Transverse colon (tissue), 4 donors: ENCODE measurements around the gene SYDE1. TPM values are rescaled to one million over a fixed set of nuclear protein-coding genes. Genes with fewer than 3 reads are reported as not detected.

Source experiments
- DNase-seq: peaks from one replicate; pipeline ENCODE4 v3.0.0-alpha.2; 2019
- H3K27ac ChIP-seq, 4 donors: fragments of 200-600 bp; sonication (generic); 2 replicates each; pipeline ENCODE4 v1.5.1; 2016 to 2018; ENCODE audit warnings: inconsistent platforms in 4 of 4
- H3K27me3 ChIP-seq: fragments of 200-600 bp; sonication (generic); 2 replicates; pipeline ENCODE4 v1.5.1; 2017; ENCODE audit warnings: inconsistent platforms
- H3K36me3 ChIP-seq, 4 donors: fragments of 200-600 bp; sonication (generic); 2 replicates each; pipeline ENCODE4 v1.5.1; 2017 to 2019; ENCODE audit warnings: inconsistent platforms in 4 of 4
- H3K4me1 ChIP-seq, 4 donors: fragments of 200-600 bp; sonication (generic); 2 replicates each; pipeline ENCODE4 v1.5.1; 2017 to 2020; ENCODE audit warnings: inconsistent platforms in 4 of 4
- H3K4me3 ChIP-seq, 4 donors: fragments of 200-600 bp; sonication (generic); 1 replicate in 1 of 4; 2 replicates in 3 of 4; pipeline versions ENCODE4 v1.5.1 to v1.6.1; 2017 to 2019; ENCODE audit warnings: inconsistent platforms in 4 of 4
- H3K9me3 ChIP-seq, 2 donors: fragments of 200-600 bp; sonication (generic); 2 replicates each; pipeline ENCODE4 v1.5.1; 2017 to 2019; ENCODE audit warnings: inconsistent platforms in 2 of 2
- EP300 ChIP-seq: sonication (generic); formaldehyde crosslinking; IDR thresholded peaks from one replicate; pipeline ENCODE4 v1.6.1; 2017; ENCODE audit warnings: antibody characterized with exemption, low read depth
- POLR2A ChIP-seq: fragments of 450-650 bp; IDR thresholded peaks from one replicate; pipeline ENCODE4 v1.6.1; 2016; ENCODE audit warnings: antibody characterized with exemption, mild to moderate bottlenecking, moderate library complexity
- POLR2AphosphoS5 ChIP-seq, 3 donors: sonication (generic); formaldehyde crosslinking; IDR thresholded peaks; one replicate each; pipeline ENCODE4 v1.6.1; 2016; ENCODE audit warnings: antibody characterized with exemption in 3 of 3
- WGBS, 2 donors: methylation state at CpG; one replicate each; pipeline ENCODE4 v1.1.5; 2018; ENCODE audit warnings: low coverage in 1 of 2; 5-methylcytosine and 5-hydroxymethylcytosine counted together
- in situ Hi-C, 4 donors: fragments of 200-750 bp; cut with MboI; loops; one replicate each; pipeline versions ENCODE4 v1.15.0 to v1.15.1; 2017; ENCODE audit warnings: low sequenced_read_pairs in 3 of 4, low pct_ligation_motif_present in 1 of 4, low pct_unique_long_range_greater_than_20kb in 1 of 4
- intact Hi-C: fragments of 100-400 bp; cut with DNase I; formaldehyde crosslinking; loops from one replicate; pipeline ENCODE4 v1.15.1; 2023; ENCODE audit warnings: low total_unique reads
- total RNA-seq, 4 donors: library from RNA; depleted of rRNA; stranded (reverse); fragments of >200 nt; gene quantifications; one replicate each; pipeline ENCODE4 v1.1.0, GENCODE V29; 2016
- TF ChIP-seq, protein P1 (sequence below), 5 experiments: fragments of 200-600 bp in 3 of 5; fragments of 450-650 bp in 2 of 5; sonication (generic) in 3 of 5; IDR thresholded peaks; 1 replicate in 2 of 5; 2 replicates in 3 of 5; pipeline ENCODE4 v1.5.1; 2016 to 2017; ENCODE audit warnings: antibody characterized with exemption in 5 of 5, inconsistent platforms in 3 of 5, mild to moderate bottlenecking in 2 of 5, moderate library complexity in 1 of 5

SYDE1 gene
- total RNA-seq, 4 donors from 2014 or later: 6.7 to 20.9 (median 12.3) TPM

DNA sequence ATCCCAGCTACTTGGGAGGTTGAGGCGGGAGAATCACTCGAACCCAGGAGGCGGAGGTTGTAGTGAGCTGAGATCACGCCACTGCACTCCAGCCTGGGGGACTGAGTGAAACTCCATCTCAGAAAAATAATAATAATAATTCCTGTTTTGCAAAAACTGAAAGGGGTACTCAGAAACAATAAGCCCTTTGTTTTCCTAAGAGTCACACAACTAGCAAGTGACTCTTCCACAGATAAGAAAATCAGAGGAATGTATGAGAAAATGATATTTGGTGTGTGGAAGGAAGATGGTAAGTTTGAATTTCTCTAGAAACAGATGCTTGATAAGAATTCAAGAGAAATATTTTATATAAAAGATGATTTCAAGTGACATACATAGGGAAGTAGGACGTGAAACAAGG, 35.1 kb downstream of the SYDE1 start:
- H3K4me1 ChIP-seq: no peaks in the 10 kb centered on the region
- no peaks in the 10 kb centered on the region for H3K27me3 ChIP-seq
- WGBS, 2 donors: 22 to 81% methylated on average over 1 to 5 of the region's 5 CpGs
- H3K27ac ChIP-seq: no peak overlapping the region
- H3K4me3 ChIP-seq: no peak overlapping the region
- in situ Hi-C loops (loop anchor here in 1 of 4 donors (10.0 kb wide), 1 partner anchor 48 kb away; no protein-coding TSS in a partner anchor), intact Hi-C loops (no loop called here)
- no peaks in the 10 kb centered on the region for H3K36me3 ChIP-seq
- TF ChIP-seq EP300 (no peak), POLR2AphosphoS5 (IDR thresholded peaks at IDR 0.05) (no peak), POLR2A (no peak)
- TF ChIP-seq, protein P1, sequence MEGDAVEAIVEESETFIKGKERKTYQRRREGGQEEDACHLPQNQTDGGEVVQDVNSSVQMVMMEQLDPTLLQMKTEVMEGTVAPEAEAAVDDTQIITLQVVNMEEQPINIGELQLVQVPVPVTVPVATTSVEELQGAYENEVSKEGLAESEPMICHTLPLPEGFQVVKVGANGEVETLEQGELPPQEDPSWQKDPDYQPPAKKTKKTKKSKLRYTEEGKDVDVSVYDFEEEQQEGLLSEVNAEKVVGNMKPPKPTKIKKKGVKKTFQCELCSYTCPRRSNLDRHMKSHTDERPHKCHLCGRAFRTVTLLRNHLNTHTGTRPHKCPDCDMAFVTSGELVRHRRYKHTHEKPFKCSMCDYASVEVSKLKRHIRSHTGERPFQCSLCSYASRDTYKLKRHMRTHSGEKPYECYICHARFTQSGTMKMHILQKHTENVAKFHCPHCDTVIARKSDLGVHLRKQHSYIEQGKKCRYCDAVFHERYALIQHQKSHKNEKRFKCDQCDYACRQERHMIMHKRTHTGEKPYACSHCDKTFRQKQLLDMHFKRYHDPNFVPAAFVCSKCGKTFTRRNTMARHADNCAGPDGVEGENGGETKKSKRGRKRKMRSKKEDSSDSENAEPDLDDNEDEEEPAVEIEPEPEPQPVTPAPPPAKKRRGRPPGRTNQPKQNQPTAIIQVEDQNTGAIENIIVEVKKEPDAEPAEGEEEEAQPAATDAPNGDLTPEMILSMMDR (IDR thresholded peaks at IDR 0.05): no peak
- DNase-seq: no peak
- H3K9me3 ChIP-seq: peaks cover 0 to 5% of the 10 kb centered on the region in 2 donors

DNA sequence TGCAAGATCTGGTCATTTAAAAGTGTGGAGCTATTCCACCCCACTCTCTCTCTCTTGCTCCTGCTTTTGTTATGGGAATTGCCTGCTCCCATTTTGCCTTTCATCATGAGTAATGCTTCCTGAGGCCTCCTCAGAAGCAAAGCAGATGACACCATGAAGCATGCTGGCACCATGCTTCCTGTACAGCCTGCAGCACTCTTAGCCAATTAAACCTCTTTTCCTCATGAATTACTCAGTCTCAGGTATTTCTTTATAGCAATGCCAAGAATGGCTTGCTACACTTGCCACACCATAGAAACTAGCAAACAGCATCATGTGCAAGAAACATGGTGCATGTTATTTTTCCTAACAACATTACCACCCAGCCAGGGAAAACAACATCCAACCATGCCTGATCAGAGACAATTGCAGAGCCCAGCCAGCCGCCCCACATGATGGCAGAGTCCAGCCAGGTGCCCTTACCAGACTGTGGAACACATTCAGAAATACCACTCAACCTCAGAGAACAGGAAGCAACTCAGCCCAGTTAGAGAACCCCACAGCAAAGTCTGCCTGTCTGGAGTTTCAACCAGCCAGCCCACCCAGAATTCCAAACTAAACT, 36.9 kb downstream of the SYDE1 start:
- Histone ChIP-seq H3K4me1 (no peaks in the 10 kb centered on the region), H3K27ac (no peak overlapping the region), H3K27me3 (no peaks in the 10 kb centered on the region), H3K36me3 (no peaks in the 10 kb centered on the region), H3K9me3 (peaks cover 0 to 3% of the 10 kb centered on the region in 2 donors), H3K4me3 (no peak overlapping the region)
- 100% methylated on average over 1 of the region's 1 CpG; no CpG with 5 or more reads in 1 of the 2 donors for WGBS, 2 donors
- TF ChIP-seq, protein P1 (IDR thresholded peaks at IDR 0.05): no peak
- no peak for TF ChIP-seq POLR2AphosphoS5 (IDR thresholded peaks at IDR 0.05)
- TF ChIP-seq EP300: no peak
- no peak for TF ChIP-seq POLR2A
- in situ Hi-C loops: loop anchor here in 1 of 4 donors (10.0 kb wide), 1 partner anchor 49 kb away; no protein-coding TSS in a partner anchor
- DNase-seq: no peak
- intact Hi-C loops: no loop called here

DNA sequence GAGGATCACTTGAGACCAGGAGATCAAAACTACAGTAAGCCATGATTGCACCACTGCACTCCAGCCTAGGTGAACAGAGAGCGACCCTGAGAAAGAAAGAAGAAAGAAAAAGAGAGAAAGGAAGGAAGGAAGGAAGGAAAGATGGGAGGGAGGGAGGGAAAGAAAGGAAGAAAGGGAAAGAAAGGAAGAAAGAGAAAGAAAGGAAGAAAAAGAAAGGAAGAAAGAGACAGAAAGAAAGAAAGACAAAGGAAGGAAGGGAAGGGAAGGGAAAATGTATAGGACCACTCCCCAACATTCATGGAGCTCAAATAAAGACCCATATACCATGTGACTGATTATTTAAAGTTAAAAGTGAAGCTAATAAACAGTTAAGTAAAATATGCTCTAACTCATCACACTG, 39.9 kb downstream of the SYDE1 start:
- intact Hi-C loops: no loop called here
- H3K27me3 ChIP-seq: no peaks in the 10 kb centered on the region
- no peak overlapping the region for H3K27ac ChIP-seq
- H3K9me3 ChIP-seq: no peaks in the 10 kb centered on the region
- TF ChIP-seq, protein P1 (IDR thresholded peaks at IDR 0.05): no peak
- TF ChIP-seq POLR2A (no peak), EP300 (no peak), POLR2AphosphoS5 (IDR thresholded peaks at IDR 0.05) (no peak)
- no peaks in the 10 kb centered on the region for H3K4me1 ChIP-seq
- no peaks in the 10 kb centered on the region for H3K36me3 ChIP-seq
- no peak overlapping the region for H3K4me3 ChIP-seq
- in situ Hi-C loops: loop anchor here in 1 of 4 donors (10.0 kb wide), 1 partner anchor 52 kb away; no protein-coding TSS in a partner anchor
- DNase-seq: no peak
- WGBS, 2 donors: 80 to 81% methylated on average over 1 of the region's 1 CpG

DNA sequence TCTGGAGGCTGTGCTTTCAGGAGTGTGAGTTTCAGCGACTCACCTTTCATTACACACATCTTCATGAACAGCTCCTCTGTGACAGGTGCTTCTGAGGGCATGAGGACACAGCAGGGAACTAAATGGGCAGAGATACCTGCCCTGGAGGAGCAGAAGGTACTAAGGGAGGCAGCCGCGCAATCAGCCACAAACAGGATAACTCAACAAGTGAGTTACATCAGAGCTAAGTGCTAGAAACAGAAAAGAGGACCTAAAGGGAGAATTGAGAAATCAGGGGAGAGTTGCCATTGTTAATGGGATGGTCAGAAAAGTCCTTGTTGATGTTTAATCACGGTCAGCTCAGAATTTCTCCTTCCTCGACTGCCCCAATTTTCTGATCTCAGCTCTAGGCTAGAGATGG, 42.5 kb downstream of the SYDE1 start:
- in situ Hi-C loops: loop anchor here (5.0 to 10.0 kb wide), 2 partner anchors 47 to 55 kb away; no protein-coding TSS in a partner anchor
- no peak overlapping the region for H3K4me3 ChIP-seq
- no peak for TF ChIP-seq POLR2A
- TF ChIP-seq EP300: no peak
- TF ChIP-seq POLR2AphosphoS5 (IDR thresholded peaks at IDR 0.05): no peak
- TF ChIP-seq, protein P1 (IDR thresholded peaks at IDR 0.05): no peak

More for the DNA sequence above, 42.5 kb downstream of the SYDE1 start:
- intact Hi-C loops: no loop called here
- DNase-seq: no peak
- H3K4me1 ChIP-seq: no peaks in the 10 kb centered on the region
- H3K27ac ChIP-seq: no peak overlapping the region
- WGBS, 2 donors: 74% methylated on average over 5 of the region's 5 CpGs; no CpG with 5 or more reads in 1 of the 2 donors
- no peaks in the 10 kb centered on the region for H3K36me3 ChIP-seq
- H3K27me3 ChIP-seq: no peaks in the 10 kb centered on the region
- H3K9me3 ChIP-seq: no peaks in the 10 kb centered on the region
